Lower leg skin (tissue), 3 donors: Measurements from ENCODE around the gene PIM2.

Experiments used
- CTCF ChIP-seq, 3 donors: fragments of 450-650 bp; IDR thresholded peaks; one replicate each; pipeline ENCODE4 v1.5.1; 2016; ENCODE audit warnings: antibody characterized with exemption in 3 of 3, mild to moderate bottlenecking in 3 of 3, moderate library complexity in 2 of 3
- POLR2A ChIP-seq, 2 donors: fragments of 450-650 bp; IDR thresholded peaks; one replicate each; pipeline ENCODE4 v1.6.1; 2016 to 2017; ENCODE audit warnings: antibody characterized with exemption in 2 of 2, mild to moderate bottlenecking in 1 of 2, moderate library complexity in 1 of 2

DNA sequence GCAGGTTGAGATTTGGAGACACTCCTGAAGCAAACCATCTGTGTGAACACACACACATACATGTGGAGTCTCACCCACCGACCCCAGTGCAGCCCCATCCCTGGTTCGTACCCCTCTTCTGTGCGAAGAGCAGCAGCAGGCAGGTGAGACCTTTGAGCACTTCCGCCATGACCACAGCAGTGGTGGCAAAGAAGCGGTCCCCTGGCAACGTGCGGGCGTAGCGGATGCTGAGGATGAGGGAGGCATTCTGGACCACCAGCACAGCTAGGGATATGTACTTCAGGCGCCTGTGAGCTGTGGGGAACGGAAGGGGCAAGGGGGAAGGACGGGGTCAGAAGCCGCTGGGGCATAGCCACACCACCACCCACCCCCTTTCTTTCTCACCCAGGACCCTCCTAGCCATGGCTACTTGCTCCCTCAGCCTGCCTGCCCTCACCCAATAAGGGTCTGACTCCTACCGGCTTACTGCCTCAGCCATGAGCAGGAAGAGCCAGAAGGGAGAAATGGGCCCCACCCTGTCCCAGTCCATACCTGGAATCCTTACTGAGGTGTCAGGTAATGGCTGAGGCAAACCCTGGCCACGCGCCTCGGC lies 9.0 kb downstream of the PIM2 start:
- no peak for TF ChIP-seq CTCF (IDR thresholded peaks at IDR 0.05)
- TF ChIP-seq POLR2A (IDR thresholded peaks at IDR 0.05), result no peak
